ENCODE measurements around the gene IPP.
"Not testable (repeated sequence)": the region's sequence is repeated elsewhere in the genome, so short reads cannot be mapped to it uniquely, and the experiment has no call there.

The IPP gene

DNA sequence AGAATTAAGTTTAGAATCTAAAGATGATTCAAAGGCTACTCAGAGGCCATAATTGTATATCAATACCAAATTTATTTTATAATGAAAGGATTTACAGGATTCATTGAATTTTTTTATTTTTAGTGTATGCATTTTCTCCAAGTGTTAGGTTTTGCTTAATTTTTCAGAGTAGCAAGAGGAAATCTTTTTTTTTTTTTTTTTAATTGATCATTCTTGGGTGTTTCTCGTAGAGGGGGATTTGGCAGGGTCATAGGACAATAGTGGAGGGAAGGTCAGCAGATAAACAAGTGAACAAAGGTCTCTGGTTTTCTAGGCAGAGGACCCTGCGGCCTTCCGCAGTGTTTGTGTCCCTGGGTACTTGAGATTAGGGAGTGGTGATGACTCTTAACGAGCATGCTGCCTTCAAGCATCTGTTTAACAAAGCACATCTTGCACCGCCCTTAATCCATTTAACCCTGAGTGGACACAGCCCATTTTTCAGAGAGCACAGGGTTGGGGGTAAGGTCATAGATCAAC, 10.8 kb downstream of the IPP start:
- DNase-seq (ENCODE audit: low read depth), result not testable (repeated sequence)

DNA sequence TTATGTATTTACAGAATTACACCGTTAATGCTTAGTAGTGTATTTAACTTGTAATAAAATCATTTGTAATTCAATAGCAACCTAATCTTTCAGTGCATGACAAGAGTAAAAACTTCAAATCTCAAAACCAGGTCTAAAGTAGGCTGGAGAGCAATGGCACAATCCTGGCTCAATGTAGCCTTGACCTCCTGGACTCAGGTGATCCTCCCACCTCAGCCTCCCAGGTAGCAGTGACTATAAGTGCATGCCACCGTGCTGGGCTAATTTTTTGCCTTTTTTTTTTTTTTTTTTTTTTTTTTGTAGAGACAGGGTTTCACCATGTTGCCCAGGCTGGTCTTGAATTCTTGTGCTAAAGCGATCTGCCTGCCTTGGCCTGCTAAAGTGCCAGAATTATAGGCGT, 11.3 kb downstream of the IPP start:
- DNase-seq (ENCODE audit: low read depth), result no peak

DNA sequence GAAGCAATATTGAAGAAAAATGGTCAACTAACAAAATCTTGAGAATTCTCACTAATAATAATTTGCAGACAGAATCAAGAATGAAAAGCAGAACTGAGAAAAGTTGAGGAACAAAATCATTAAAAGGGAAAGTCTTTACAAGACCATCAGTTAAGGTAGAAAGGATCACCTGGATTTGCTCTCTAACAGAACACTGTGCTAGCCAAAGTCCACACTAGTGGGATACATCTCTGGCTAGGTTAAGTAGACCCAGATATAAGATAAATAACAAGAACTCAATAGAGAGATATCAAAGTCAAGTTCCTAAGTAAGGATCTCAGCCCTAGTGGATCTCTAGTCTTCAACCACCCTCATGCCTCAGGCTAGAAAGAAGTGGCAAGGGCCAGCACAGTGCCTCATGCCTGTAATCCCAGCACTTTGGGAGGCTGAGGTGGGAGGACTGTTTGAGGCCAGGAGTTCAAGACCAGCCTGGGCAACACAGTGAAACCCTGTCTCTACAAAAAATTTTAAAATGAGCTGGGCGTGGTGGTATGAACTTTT, 19.6 kb downstream of the IPP start:
- no peak for DNase-seq (ENCODE audit: low read depth)

DNA sequence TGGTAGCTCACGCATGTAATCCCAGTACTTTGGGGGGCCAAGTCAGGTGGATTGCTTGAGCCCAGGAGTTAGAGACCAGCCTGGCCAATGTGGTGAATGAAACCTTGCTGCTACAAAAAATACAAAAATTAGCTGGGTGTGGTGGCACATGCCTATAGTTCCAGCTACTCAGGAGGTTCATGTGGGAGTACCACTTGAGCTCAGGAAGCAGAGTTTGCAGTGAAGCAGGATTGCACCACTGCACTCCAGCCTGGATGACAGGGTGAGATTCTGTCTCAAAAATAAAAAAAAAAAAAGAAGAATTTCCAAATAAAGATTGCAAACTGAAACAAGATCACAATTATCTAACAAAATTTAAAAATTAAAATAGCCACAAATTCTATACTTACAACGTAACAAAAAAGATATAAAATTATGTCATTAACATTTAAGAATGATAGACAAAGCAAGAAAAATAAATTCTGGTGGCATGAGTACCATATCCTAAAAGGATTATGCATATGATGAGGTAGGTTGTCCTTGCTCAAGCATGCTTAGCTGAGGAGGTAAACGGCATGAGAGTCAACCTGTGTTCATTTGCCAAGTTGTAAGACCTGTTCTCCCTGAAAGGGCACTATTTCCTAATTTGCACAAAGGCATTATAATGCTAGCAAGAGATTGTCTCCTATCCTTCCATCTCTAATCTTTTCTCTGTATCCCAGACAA, 20.2 kb downstream of the IPP start:
- no peak for DNase-seq (ENCODE audit: low read depth)

DNA sequence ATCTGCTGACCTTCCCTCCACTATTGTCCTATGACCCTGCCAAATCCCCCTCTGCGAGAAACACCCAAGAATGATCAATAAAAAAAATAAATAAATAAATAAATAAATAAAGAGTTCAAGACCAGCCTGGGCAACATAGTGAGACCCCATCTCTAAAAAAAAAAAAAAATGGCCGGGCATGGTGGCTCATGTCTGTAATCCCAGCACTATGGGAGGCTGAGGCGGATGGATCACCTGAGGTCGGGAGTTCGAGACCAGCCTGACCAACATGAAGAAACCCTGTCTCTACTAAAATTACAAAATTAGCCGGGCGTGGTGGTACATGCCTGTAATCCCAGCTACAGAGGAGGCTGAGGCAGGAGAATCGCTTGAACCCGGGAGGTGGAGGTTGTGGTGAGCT, 24.4 kb downstream of the IPP start:
- DNase-seq (ENCODE audit: low read depth), result not testable (repeated sequence)

DNA sequence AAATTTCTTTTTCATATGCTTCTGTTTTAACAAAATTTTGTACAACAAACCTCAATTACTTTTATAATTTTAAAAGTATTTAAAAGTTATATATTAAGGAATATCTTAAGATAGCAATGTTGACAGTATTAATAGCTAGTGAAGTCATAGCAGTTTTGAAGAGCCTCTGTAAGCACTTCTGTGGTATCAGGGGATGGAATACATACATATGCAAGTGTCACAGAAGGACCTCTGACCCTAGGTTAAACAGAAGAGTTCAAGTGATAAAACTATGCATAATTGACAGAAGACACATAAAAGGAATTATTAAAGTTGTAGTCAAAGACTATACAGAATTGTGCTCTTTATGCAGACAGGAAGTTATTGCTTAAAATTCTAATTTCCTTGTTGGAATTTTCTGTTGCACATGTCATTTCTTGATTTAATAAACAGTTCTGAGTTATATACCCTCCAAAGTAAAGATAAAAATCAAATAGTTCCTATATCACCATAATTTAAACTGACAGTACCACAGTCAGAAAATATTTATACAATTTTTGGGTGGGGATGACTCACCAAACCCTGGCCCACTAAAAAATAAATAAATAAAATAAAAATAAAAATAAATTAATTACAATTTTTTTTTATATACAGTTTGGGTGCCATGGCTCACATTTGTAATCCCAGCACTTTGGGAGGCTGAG, 27.1 kb downstream of the IPP start:
- DNase-seq (ENCODE audit: low read depth), result no peak

DNA sequence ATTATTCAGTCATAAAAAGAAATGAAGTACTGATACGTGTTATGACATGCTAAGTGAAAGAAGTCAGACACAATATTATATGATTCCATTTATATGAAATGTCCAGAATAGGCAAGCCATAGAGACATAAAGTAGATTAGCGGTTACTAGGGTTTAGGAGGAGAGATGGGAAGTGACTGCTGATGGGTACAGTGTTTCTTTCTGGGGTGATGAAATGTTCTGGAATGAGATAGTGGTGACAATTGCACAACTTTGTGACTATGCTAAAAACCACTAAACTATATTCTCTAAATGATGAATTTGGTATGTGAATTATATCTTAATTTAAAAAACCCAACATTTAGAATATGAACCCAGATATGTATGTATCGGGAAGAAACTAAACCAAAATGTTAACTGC, 27.6 kb downstream of the IPP start:
- no peak for DNase-seq (ENCODE audit: low read depth)

DNA sequence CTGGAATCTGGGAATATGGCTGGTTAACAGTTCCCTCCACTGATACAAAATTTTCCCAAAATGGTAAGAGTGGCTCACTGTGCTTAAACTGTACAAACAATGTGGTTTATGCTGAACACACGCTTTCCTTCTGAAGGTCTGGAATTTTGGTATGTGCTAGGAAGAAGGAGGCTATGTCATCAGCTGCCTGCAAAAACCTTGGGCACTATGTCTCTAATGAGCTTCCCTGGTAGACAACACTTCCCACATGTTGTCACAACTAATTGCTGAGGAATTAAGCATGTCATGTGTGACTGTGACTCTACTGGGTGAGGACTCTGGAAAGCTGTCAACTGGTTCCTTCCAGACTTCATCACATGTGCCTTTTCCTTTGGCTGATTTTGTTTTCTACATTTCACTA, 29.2 kb downstream of the IPP start:
- DNase-seq (ENCODE audit: low read depth), result no peak

DNA sequence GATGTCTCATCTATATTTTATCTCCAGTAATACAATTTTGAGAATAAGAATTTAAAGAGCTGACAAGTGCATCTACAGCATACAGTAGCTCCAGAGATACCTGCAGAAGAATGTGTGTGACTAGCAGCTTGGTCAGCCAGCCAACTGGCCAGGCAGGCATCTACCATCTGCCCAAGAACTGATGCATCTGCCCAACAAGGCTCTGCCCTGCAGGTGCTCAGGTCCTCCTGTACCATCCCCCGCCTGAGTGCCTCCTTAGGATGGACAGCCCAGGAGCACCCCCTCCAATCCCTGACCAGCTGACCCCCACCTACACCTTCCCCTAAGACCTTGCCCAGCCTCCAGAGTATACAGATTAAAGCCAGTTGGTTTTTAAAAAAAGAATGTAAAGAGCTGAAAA, 32.2 kb downstream of the IPP start:
- no peak for DNase-seq (ENCODE audit: low read depth)

DNA sequence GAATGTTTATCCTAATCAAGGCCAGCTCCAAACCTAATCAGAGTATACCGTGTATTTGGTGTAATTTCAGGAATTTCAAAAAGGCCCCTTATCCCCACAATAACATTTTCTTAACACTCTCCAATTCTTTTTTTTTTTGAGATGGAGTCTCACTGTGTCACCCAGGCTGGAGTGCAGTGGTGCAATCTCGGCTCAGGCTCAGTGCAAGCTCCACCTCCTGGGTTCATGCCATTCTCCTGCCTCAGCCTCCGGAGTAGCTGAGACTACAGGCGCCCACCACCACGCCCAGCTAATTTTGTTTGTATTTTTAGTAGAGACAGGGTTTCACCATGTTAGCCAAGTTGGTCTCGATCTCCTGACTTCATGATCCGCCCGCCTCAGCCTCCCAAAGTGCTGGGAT, 33.1 kb downstream of the IPP start:
- DNase-seq (ENCODE audit: low read depth), result not testable (repeated sequence)

DNA sequence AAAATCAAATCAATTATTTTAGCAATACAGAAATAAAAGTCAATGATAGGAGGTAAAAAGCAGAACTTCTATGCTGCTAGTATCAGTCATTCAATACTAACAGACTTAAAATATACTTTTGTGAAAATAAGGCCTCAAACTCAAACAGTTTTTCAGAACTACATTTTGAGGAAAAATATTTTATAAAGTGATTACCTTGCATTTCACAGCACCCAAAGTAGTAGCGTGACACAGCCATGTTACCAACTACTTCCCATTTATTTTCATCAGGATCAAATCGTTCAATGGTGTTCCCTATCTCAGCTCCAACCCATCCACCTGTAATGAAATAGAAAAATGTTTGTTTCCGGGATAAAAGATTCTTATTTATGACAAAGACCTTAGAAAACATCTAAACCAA, 33.8 kb downstream of the IPP start:
- DNase-seq (ENCODE audit: low read depth), result no peak

DNA sequence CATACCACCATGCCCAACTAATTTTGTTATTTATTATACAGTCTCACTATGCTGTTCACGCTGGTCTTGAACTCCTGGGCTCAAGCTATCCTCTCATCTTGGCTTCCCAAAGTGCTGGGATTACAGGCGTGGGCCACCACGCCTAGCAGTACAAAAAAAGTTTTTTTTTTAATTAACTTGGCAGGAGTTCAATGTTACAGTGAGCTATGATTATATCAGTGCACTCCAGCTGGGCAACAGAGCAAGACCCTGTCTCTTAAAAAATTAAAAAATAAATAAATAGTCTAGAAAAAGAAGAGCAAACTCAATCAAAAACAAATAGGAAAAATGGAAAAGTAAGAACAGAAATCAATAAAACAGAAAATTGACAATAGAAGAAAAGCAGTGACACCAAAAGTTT, 36.7 kb downstream of the IPP start:
- no peak for DNase-seq (ENCODE audit: low read depth)

DNA sequence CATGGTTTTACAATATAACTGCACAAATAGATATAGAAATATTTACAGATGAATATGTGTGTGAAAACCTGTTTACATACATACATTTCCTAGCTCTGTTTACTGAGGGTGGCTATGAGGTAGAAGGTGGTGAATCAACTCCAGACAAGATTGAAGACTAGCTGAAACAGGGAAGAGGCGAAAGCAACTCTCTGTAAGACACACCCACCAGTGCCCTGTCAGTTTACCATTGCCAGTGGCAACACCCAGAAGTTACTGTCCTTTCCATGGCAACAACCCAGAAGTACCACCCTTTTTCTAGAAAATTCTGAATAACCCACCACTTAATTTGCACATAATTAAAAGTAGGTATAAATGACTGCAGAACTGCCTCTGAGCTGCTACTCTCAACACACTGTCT, 45.8 kb downstream of the IPP start:
- no peak for DNase-seq (ENCODE audit: low read depth)

DNA sequence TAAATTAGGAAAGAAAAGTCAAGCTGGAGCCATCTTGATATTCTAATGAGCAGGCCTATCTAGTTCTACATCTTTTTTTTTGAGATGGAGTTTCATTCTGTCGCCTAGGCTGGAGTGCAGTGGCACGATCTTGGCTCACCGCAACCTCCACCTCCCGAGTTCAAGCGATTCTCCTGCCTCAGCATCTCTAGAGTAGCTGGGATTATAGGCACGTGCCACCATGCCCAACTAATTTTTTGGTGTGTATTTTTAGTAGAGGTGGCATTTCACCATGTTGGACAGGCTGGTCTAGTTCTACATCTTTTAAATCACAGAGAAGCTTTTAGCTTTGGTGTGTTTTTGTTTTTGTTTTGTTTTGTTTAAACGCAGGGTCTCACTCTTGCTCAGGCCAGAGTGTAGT, 55.6 kb downstream of the IPP start:
- DNase-seq (ENCODE audit: low read depth), result no peak

DNA sequence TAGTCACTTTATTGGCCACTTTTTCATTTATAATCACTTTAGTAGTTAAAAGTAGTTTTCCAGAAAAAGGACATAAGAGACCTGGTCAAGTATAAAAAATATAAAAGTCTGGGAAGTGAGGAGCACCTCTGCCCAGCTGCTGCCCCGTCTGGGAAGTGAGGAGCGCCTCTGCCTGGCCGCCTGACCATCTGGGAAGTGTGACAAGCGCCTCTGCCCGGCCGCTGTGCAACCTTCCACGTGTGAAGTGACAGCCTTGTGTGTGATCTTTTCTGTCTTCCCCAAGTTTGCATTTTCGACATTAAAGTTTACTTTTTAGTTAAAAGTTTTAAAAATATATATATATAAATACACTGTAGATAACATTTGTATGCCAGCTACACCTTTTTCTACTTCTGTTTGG, 56.6 kb downstream of the IPP start:
- DNase-seq (ENCODE audit: low read depth), result not testable (repeated sequence)

DNA sequence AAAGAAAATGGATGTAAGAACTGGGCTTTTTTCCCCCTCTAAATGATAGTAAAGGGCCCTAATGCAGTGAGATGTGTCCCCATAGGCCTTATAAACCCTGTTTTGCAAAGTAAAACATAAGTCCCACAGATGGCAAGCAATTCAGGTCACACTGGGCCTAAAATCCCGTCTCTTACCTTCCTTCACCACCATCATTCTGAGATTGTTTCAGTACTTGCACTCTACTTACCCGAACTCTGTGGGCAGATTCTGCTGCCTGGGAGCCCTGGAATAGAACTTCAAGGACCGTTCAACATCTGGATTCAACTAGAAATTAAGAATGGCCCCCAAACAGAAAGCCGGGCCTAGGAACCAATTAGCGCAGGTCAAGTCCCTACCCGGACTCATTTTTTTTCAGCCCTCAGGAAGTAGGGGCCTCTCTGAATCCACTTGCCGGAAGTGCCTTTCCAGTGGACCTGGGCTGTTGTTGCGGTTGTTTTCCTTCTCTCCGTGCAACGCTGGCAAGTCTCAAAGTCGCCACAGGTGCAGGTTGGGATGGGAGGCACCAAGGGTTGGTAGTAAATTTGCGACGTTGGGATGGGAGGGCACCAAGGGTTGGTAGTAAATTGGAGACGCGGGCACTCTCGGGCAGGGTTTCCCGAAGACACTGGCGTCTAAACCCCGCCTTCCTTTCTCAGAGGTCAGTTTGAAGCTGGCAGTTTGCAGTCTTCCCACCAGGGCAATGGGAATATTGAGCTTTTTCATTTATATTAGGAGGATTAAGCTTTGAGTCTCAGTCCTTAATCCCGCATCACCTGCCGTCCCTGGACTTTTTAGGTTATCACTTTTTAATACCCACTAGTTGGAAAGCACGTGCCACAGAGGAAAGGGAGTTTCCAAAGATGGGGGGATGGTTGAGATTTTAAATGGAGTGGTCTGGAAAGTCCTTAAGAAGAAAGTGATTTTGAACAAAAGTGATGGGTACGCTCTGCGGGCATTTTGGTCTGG, 62.4 kb downstream of the IPP start, which contains the start of gene TMEM69:
Gene TMEM69, plus strand, starts transcription at position 428 of the 987 bp plus-strand sequence. CDS start 2,888 bp downstream, outside the sequence.
- DNase-seq (ENCODE audit: low read depth), result peak; percentile 71

DNA sequence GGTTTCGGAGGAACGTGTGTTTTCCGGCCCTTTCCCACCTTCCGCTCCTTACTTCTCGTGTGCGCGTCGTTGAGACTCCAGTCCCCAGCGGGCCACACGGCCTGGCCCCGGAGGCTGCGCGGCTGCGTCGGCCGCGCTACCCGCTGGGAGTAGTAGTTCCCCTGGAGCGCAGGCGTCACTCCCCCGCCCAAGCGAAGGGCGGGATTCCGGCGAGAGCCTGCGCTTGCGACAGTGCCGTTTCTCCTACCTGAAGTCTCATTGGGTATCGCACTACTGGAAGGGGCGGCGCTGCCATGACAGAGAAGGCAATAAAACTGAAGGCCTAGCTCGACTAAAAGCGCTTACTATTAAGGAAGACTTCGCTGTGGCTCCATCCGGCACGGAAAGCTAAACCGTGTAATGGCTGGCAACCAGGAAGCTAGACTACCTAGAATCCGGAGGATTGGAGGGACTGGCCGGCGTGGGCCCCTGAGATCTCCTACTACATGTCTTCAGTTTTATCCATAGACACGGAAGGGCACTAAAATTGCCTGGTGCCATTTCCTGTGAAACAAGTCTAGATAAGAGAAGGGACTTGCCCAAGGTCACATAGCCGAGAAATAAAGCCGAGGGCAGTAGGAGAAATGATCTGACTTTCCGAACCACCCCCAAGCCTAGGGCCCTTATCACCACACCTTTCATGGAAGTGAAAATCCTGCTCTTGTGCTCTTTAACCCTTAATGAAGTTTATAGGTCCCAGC, 63.3 kb downstream of the IPP start:
- DNase-seq (ENCODE audit: low read depth), result peak; percentile 97

DNA sequence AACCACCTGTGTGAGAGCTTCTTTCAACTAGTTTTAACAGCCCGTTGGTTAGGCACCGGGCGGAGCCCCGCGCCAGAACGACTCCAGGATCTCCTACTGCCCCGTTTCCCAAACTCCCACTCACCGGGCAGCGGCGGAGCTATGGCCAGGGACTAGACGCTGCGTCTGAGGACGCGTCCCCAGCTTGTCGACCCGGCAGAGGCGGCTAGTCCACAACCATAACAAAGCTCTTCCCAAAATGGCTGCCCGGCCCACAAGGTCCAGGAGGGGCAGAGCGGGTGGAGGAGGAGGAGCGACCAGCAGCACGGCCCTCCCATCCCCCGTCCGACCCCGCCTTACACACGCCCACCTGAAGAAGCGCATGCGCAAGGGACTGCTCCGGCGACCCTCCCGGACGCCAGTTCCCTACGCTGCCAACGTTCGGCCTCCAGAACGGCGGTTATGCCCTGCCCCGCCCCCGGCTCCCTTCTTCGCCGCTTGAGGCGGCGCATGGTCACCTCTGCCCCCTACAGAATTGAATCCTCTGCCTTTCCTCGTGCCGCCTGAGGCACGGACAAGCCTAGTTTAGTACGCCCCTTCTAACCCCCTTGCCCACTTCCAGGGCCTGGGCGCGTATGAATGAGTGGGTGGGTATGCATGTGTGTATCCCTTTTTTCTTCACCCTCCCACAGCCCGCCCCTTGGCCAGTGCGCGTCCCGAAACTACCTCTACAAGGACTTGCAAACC, 64.0 kb downstream of the IPP start, which contains the start of gene GPBP1L1:
Gene GPBP1L1, minus strand, starts transcription at position 246 of the 726 bp plus-strand sequence. CDS start 27,446 bp downstream, outside the sequence.
- DNase-seq (ENCODE audit: low read depth), result peak; percentile 97

DNA sequence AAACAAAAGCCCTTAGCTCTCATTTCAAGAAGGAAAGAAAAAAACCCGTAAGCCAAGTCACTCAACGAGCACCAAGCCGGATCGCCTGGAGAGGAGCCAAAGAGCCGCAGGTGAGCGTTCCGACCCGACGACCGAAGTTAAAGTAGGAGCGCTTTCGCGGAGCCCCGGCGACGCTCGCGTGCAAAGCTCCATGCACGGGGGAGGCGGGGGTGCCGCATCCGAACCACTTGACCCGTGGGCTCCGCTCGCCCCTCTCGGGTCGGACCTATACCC, 64.5 kb downstream of the IPP start:
- peak; percentile 35 for DNase-seq (ENCODE audit: low read depth)

DNA sequence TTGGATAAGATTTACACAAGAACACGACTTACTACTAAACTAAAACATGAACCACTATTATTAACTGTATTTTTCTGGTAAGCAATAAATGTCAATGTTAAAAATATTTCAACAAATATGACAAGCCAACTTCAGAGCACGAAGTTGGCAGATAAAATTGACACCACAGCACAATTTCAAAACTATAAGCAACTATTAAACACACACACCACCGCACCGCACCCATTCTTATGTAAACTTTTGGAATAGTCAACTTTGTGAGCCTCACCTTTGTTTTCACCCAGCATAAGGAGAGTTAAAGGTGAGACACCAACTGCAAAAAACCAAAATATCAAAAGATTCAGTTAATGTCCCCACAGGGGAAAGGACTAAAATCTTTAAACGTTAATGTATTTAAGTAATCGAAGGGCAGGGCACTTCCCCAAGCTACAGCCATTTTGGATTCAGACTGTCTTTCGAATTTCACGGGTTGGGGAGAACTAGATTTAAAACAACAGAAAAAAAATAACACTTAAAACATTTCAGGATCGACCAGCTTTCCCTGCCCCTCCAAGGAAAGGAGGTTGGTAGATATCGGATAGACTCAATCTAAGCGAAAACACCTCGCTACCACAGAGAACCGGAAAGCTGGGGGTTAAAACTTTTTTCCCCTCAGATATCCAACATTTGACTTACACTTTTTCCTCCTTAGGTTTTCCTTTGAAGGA, 65.0 kb downstream of the IPP start:
- no peak for DNase-seq (ENCODE audit: low read depth)
